SK-N-SH treated with all-trans-retinoic acid at 6 μM for 48 hours (cell line): Measurements from ENCODE around the gene LCN2.
A peak's percentile ranks its signal among the peaks of the same experiment; 100 is the strongest.

ENCODE experiments used
- ATAC-seq: fragments of 200-7000 bp; cut with Tn5 transposase; 3 replicates; pipeline ENCODE4 v1.9.1; 2020; ENCODE audit warnings: mild to moderate bottlenecking, moderate library complexity
- ARNTL ChIP-seq: fragments of 450-650 bp; formaldehyde crosslinking; IDR thresholded peaks from 2 replicates; pipeline ENCODE4 v1.5.0; 2020; ENCODE audit warnings: low read depth, mild to moderate bottlenecking, moderate library complexity, borderline replicate concordance
- CSDC2 ChIP-seq: fragments of 250-450 bp; sonication (Bioruptor Pico); IDR thresholded peaks from 2 replicates; pipeline ENCODE4 v1.5.0; 2020; ENCODE audit warnings: mild to moderate bottlenecking, moderate library complexity
- ESRRG ChIP-seq: fragments of 250-450 bp; sonication (Bioruptor Pico); IDR thresholded peaks from 2 replicates; pipeline ENCODE4 v1.6.1; 2021; ENCODE audit warnings: mild to moderate bottlenecking
- GLIS3 ChIP-seq: fragments of 250-450 bp; sonication (Bioruptor Pico); IDR thresholded peaks from 2 replicates; pipeline ENCODE4 v1.5.0; 2020; ENCODE audit warnings: mild to moderate bottlenecking, moderate library complexity
- ISL1 ChIP-seq: fragments of 250-450 bp; sonication (Bioruptor Pico); IDR thresholded peaks from 2 replicates; pipeline ENCODE4 v2.1.2; 2022; ENCODE audit warnings: mild to moderate bottlenecking, moderate library complexity
- OSR1 ChIP-seq: fragments of 250-450 bp; sonication (Bioruptor Pico); IDR thresholded peaks from 2 replicates; pipeline ENCODE4 v1.8.0; 2022; ENCODE audit warnings: moderate library complexity, mild to moderate bottlenecking, inconsistent platforms
- PPARA ChIP-seq: fragments of 250-450 bp; sonication (Bioruptor Pico); IDR thresholded peaks from 2 replicates; pipeline ENCODE4 v1.5.0; 2020; ENCODE audit warnings: mild to moderate bottlenecking, borderline replicate concordance
- RARB ChIP-seq: fragments of 250-450 bp; sonication (Bioruptor Pico); IDR thresholded peaks from 2 replicates; pipeline ENCODE4 v1.8.0; 2021; ENCODE audit warnings: mild to moderate bottlenecking, moderate library complexity
- SNAI2 ChIP-seq: fragments of 250-450 bp; sonication (Bioruptor Pico); IDR thresholded peaks from 2 replicates; pipeline ENCODE4 v1.5.0; 2020; ENCODE audit warnings: mild to moderate bottlenecking, moderate library complexity
- TCF4 ChIP-seq: fragments of 250-450 bp; sonication (Bioruptor Pico); IDR thresholded peaks from 2 replicates; pipeline ENCODE4 v1.8.0; 2021; ENCODE audit warnings: mild to moderate bottlenecking, moderate library complexity, borderline replicate concordance
- ZC3H10 ChIP-seq: fragments of 250-450 bp; sonication (Bioruptor Pico); IDR thresholded peaks from 2 replicates; pipeline ENCODE4 v1.5.1; 2021; ENCODE audit warnings: mild to moderate bottlenecking, moderate library complexity
- ZFP3 ChIP-seq: fragments of 250-450 bp; sonication (Bioruptor Pico); IDR thresholded peaks from 2 replicates; pipeline ENCODE4 v1.5.0; 2020; ENCODE audit warnings: mild to moderate bottlenecking, moderate library complexity
- ZNF565 ChIP-seq: fragments of 450-650 bp; formaldehyde crosslinking; conservative IDR thresholded peaks from 2 replicates; pipeline ENCODE4 v1.5.0; 2020; ENCODE audit warnings: low read depth, mild to moderate bottlenecking, moderate library complexity
- ZNF70 ChIP-seq: fragments of 450-650 bp; formaldehyde crosslinking; IDR thresholded peaks from 2 replicates; pipeline ENCODE4 v1.5.0; 2020; ENCODE audit warnings: mild to moderate bottlenecking, moderate library complexity
- ZNF8 ChIP-seq: fragments of 450-650 bp; formaldehyde crosslinking; IDR thresholded peaks from 2 replicates; pipeline ENCODE4 v1.5.0; 2020; ENCODE audit warnings: mild to moderate bottlenecking, moderate library complexity
- TF ChIP-seq, protein P1 (sequence below): fragments of 250-450 bp; sonication (Bioruptor Pico); IDR thresholded peaks from 2 replicates; pipeline ENCODE4 v1.5.1; 2021; ENCODE audit warnings: mild to moderate bottlenecking, moderate library complexity
- TF ChIP-seq, protein P2 (sequence below): fragments of 250-450 bp; sonication (Bioruptor Pico); IDR thresholded peaks from 2 replicates; pipeline ENCODE4 v1.5.1; 2020; ENCODE audit warnings: low read depth, mild to moderate bottlenecking, moderate library complexity
- TF ChIP-seq, protein P3 (sequence below): fragments of 250-450 bp; sonication (Bioruptor Pico); IDR thresholded peaks from 2 replicates; pipeline ENCODE4 v1.8.0; 2020; ENCODE audit warnings: mild to moderate bottlenecking, moderate library complexity, borderline replicate concordance
- TF ChIP-seq, protein P4 (sequence below): fragments of 250-450 bp; sonication (Bioruptor Pico); IDR thresholded peaks from 2 replicates; pipeline ENCODE4 v1.5.0; 2020; ENCODE audit warnings: mild to moderate bottlenecking, moderate library complexity

The LCN2 gene

DNA sequence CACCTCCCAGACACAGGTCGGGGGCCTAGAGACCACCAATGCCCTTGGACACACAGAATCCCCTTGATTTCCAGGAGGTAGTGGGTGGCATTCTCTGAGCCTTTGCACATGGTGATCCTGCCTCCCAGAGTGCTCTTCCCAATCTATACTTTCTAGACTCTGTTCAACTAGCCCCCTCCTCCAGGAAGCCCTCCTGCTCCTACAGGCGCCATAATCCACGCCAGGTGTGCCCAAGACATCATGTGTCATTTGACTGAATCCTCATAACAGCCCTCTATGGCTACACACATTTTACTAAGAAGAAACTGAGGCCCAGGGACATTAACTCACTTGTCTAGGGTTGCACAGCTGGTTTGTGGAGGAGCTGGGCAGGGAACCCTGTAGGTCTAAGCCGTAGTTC is 18.0 kb downstream of the LCN2 start:
- no peak for ATAC-seq

DNA sequence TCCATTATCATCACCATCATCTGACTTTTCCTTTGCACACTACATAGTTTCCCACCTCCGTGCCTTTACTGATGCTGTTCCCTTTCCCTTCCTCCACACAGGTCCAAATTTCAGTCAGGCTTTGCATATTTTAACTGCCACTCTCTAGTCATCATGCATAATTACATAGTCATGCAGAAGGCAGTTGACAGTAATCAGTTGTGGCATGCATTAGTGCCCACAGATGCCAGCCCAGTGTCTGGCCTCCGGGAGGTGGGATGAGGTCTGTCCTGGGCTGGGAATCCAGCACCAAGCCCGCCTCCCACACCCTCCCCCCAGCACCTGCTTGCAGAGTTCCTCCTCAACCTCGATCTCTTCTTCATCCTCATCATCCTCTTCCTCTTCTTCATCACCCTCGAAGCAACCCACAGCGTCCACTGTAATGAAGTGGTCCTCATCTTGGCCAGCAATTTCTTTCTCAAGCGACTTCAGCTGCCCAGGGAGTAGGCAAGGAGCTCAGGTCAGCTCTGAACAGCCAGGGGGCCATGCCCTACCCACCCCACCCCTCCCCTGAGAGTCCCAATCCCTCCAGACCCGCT is 19.6 kb downstream of the LCN2 start:
- no peak for TF ChIP-seq ZC3H10
- peak; percentile 69 for ATAC-seq

More for the DNA sequence above, 18.0 kb downstream of the LCN2 start:
- no peak for TF ChIP-seq ZFP3 (CRISPR knock-in tag)
- TF ChIP-seq, protein P1, sequence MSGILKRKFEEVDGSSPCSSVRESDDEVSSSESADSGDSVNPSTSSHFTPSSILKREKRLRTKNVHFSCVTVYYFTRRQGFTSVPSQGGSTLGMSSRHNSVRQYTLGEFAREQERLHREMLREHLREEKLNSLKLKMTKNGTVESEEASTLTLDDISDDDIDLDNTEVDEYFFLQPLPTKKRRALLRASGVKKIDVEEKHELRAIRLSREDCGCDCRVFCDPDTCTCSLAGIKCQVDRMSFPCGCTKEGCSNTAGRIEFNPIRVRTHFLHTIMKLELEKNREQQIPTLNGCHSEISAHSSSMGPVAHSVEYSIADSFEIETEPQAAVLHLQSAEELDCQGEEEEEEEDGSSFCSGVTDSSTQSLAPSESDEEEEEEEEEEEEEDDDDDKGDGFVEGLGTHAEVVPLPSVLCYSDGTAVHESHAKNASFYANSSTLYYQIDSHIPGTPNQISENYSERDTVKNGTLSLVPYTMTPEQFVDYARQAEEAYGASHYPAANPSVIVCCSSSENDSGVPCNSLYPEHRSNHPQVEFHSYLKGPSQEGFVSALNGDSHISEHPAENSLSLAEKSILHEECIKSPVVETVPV (CRISPR knock-in tag) = no peak
- TF ChIP-seq ISL1 = no peak
- TF ChIP-seq TCF4 (CRISPR knock-in tag) = no peak
- TF ChIP-seq ZNF8 = no peak
- TF ChIP-seq ZC3H10 = no peak
- TF ChIP-seq OSR1 (CRISPR knock-in tag) = no peak
- TF ChIP-seq, protein P2, sequence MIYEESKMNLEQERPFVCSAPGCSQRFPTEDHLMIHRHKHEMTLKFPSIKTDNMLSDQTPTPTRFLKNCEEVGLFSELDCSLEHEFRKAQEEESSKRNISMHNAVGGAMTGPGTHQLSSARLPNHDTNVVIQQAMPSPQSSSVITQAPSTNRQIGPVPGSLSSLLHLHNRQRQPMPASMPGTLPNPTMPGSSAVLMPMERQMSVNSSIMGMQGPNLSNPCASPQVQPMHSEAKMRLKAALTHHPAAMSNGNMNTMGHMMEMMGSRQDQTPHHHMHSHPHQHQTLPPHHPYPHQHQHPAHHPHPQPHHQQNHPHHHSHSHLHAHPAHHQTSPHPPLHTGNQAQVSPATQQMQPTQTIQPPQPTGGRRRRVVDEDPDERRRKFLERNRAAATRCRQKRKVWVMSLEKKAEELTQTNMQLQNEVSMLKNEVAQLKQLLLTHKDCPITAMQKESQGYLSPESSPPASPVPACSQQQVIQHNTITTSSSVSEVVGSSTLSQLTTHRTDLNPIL = no peak
- TF ChIP-seq, protein P3, sequence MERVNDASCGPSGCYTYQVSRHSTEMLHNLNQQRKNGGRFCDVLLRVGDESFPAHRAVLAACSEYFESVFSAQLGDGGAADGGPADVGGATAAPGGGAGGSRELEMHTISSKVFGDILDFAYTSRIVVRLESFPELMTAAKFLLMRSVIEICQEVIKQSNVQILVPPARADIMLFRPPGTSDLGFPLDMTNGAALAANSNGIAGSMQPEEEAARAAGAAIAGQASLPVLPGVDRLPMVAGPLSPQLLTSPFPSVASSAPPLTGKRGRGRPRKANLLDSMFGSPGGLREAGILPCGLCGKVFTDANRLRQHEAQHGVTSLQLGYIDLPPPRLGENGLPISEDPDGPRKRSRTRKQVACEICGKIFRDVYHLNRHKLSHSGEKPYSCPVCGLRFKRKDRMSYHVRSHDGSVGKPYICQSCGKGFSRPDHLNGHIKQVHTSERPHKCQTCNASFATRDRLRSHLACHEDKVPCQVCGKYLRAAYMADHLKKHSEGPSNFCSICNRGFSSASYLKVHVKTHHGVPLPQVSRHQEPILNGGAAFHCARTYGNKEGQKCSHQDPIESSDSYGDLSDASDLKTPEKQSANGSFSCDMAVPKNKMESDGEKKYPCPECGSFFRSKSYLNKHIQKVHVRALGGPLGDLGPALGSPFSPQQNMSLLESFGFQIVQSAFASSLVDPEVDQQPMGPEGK = no peak
- TF ChIP-seq SNAI2 (CRISPR knock-in tag) = no peak
- TF ChIP-seq ZNF70 (CRISPR knock-in tag) = no peak
- TF ChIP-seq PPARA (CRISPR knock-in tag) = no peak

DNA sequence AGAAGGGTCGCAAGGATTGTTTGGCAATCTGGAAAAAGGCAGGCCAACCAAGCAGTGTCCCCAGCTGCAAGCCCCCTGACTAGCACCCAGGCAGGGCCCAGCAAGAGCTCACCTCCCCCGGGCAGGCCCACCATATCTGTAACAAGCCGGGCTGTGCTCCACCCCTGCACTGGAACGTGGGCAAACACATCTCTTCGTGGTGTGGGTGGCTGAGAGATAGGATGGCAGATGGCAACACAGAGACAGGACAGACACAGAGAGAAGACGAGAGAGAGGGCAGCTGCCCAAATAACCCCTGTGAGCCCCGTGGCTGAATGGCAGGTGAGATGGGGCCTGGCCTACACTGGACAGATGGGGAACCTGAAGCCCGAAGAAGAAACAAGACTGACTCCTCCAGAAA is 20.2 kb downstream of the LCN2 start:
- TF ChIP-seq, protein P4, sequence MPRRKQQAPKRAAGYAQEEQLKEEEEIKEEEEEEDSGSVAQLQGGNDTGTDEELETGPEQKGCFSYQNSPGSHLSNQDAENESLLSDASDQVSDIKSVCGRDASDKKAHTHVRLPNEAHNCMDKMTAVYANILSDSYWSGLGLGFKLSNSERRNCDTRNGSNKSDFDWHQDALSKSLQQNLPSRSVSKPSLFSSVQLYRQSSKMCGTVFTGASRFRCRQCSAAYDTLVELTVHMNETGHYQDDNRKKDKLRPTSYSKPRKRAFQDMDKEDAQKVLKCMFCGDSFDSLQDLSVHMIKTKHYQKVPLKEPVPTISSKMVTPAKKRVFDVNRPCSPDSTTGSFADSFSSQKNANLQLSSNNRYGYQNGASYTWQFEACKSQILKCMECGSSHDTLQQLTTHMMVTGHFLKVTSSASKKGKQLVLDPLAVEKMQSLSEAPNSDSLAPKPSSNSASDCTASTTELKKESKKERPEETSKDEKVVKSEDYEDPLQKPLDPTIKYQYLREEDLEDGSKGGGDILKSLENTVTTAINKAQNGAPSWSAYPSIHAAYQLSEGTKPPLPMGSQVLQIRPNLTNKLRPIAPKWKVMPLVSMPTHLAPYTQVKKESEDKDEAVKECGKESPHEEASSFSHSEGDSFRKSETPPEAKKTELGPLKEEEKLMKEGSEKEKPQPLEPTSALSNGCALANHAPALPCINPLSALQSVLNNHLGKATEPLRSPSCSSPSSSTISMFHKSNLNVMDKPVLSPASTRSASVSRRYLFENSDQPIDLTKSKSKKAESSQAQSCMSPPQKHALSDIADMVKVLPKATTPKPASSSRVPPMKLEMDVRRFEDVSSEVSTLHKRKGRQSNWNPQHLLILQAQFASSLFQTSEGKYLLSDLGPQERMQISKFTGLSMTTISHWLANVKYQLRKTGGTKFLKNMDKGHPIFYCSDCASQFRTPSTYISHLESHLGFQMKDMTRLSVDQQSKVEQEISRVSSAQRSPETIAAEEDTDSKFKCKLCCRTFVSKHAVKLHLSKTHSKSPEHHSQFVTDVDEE (CRISPR knock-in tag) = no peak
- TF ChIP-seq ZNF565 (CRISPR knock-in tag) = no peak
- no peak for TF ChIP-seq ESRRG (CRISPR knock-in tag)
- no peak for TF ChIP-seq TCF4 (CRISPR knock-in tag)
- no peak for TF ChIP-seq OSR1 (CRISPR knock-in tag)
- TF ChIP-seq ARNTL (CRISPR knock-in tag) = no peak
- no peak for TF ChIP-seq ISL1
- TF ChIP-seq GLIS3 (CRISPR knock-in tag) = no peak
- no peak for TF ChIP-seq CSDC2 (CRISPR knock-in tag)
- no peak for TF ChIP-seq PPARA (CRISPR knock-in tag)
- no peak for TF ChIP-seq ZFP3 (CRISPR knock-in tag)
- no peak for TF ChIP-seq ZNF70 (CRISPR knock-in tag)
- TF ChIP-seq, protein P3 = no peak
- TF ChIP-seq ZNF8 = no peak
- no peak for TF ChIP-seq RARB
- TF ChIP-seq, protein P2 = no peak
- TF ChIP-seq, protein P1 (CRISPR knock-in tag) = no peak
- TF ChIP-seq SNAI2 (CRISPR knock-in tag) = no peak
- no peak for ATAC-seq
